Pulmonary artery endothelial cell (primary cell): ENCODE results near the gene STK39. TPM values are rescaled to one million over a fixed set of nuclear protein-coding genes. Genes with fewer than 3 reads are reported as not detected.
"Not testable (repeated sequence)": the region's sequence is repeated elsewhere in the genome, so short reads cannot be mapped to it uniquely, and the experiment has no call there.

Experiments used
- DNase-seq: peaks from one replicate; pipeline ENCODE4 v3.0.0-alpha.2; 2011; ENCODE audit warnings: low read depth, low spot score
- total RNA-seq: library from RNA; depleted of rRNA; stranded (reverse); fragments of >200 nt; gene quantifications from 2 replicates; pipeline ENCODE4 v1.2.3, GENCODE V29; 2014

STK39 gene
- total RNA-seq, 1 donor from 2014 or later: 5.1 TPM

DNA sequence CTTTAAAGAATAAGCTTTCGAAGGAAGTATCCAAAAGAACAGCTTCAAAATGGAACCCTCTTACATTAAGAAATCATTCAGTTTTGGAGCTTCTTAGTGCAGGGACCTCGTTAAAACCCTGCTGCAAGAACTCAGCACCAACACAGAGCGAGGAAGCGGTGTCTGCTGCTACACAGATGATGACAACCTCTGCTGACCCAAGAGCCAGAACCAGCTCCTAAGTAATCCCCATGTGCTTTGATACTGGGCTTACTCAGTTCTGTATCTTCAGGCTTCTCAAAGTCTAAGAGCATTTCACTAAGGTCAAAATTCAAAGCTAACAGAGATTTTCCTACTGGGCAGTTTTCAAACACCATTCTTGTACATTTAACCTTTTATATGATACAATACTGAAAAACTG is 194.6 kb downstream of the STK39 start:
- DNase-seq: no peak

DNA sequence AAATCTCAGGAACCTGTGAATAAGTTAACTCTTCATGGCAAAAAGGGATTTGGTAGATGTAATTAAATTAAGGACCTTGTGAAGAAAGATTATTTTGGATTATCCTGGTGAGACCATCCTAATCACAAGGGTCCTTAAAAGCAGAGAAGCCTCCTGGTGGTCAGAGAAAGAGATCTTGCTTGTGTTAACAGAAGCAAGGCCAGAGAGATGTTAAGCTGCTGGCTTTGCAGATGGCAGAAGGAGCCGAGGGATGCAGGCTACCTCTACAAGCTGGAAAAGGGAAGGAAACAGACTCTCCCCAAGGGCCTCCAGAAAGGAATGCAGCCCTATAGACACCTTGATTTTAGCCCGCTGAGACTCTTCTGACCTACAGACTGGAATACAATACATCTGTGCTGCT is 197.0 kb downstream of the STK39 start:
- DNase-seq: no peak

DNA sequence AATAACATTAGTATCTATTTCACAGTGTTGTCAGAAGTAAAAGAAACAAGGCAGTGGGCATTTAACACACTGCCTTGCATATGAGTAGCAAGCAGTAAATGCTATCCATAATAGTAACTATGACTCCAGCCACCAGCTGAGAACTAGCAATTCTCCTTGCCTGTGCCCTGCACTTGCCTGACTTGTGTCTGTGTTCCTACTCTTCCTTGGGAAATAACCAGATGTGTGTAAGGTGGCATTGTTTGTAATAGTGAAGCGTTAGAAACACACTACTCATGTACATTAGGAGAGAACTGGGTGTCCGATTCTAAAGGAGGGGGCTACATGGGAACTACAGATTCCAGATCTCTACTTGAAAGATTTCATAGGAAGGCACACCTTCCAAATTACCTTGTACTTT is 197.8 kb downstream of the STK39 start:
- no peak for DNase-seq

DNA sequence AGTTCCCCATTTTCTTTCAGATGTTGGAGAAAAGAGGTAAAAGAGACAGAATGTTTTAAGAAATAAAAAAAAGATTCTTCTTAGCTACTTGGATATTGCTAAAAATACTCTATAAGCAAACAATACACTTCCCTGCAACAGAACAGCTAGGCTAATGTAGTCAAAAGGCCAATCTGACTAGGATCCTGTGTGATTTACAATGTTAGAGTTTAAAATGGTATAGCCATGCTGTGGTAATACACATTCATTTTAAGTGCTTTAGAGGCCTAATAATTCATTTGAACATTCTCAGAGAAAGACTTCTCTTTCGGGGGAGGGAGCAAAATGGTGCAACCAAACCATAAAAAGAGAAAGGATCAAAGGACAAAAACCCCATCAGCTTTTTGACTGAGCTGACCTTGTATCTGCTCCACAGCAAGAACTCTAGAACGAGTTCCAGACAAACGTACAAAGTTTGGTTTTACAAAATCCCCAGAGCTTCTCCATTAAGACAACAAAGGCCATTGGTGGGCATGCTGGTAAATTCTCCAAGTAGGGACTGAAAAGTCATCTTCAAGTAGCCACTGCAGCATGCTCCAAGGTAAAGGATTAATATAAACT is 200.2 kb downstream of the STK39 start:
- DNase-seq: no peak

DNA sequence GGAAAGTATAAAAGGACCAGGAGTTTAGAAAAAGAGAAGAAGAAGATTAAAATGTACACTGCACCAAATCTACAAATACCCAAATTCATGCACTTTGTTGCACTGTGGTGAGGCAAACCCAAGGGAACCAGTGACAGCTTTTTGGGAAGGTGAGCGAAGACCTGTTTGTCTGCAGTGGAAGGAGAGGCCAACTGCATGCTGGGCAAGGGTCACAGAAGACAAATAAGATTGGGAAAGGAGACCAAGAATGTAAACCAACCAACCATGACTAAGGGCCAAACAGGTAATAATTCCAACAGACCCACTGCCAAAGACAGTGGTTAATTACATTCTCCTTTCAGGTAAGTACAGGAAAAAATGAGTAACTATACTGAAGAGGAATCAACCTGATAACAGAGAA is 202.8 kb downstream of the STK39 start:
- DNase-seq: no peak

DNA sequence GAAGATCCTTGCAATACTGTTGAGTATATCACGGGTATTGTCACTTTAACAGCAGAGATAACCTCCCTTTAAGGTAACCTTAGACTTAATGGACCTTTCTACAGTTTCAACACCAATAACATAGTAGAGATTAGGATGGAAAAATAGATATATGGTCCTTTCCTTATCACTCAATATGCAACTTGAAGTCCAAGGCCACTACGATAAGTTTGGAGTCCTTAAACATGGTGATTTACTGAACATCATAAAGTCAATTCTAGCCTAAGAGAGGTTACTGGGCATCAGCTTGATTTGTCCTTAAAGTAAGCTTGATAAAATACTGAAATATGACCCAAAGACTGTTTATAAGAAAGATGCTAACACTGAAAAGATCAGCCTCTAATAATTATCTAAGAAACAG is 203.2 kb downstream of the STK39 start:
- no peak for DNase-seq

DNA sequence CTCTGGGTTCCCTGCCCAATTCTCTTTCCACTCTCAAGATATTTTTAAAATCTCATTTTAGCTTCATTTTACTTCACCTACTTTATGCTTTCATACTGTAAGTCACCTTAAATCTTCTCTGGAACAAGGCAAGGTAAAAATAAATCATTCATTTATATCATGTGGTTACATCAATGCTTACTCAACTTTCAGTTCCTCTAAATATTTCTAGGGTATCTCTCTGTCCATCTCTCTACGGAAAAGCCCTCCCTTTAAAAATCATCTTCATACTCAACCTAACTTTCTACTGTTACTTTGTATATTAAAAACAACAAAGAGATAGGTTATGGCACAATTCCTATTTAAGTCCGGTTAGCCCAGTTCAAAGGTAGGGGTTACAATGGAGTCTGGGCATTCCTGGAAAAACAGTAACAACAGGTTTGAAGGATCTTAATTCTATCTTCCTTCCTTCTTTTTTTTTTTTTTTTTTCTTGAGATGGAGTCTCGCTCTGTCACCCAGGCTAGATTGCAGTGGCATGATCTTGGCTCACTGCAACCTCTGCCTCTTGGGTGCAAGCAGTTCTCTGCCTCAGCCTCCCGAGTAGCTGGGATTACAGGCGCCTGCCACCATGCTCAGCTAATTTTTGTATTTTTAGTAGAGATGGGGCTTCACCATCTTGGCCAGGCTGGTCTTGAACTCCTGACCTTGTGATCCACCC is 205.1 kb downstream of the STK39 start:
- not testable (repeated sequence) for DNase-seq

DNA sequence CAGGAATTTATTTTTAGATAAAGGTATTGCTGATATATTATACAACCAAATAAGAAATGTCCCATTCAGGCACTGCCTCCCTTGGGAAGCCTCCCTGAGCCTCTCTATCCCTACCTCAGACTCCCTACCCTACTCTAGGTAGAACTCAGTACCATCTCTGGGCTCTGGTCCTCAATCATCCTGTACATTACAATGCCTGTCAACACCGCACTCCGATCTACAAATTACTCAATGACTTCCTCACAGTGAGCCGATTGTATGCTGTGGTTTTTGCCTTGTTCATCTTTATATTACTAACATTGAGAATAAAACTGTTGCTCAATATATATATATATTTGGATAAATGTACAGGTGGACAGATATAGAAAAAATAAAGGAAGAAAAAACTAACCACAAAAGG is 207.5 kb downstream of the STK39 start:
- DNase-seq: no peak

DNA sequence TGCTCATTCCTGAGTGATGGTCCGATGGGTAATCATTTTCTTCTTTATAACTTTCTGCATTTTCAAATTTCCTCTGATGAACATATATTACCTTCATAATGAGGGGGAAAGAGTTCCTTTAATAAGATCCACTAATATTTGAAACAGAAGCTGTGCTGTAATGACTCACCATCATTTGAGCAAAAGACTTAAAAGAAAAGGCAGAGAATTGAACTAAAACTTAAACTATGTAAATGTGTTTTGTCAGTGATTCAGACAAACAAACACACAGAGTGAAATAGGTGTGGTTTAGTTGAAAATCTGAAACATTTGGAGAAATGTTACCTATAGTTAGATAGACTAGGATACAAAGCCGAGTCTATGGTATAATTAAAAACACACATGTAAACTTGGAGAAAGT is 209.6 kb downstream of the STK39 start:
- DNase-seq: no peak

DNA sequence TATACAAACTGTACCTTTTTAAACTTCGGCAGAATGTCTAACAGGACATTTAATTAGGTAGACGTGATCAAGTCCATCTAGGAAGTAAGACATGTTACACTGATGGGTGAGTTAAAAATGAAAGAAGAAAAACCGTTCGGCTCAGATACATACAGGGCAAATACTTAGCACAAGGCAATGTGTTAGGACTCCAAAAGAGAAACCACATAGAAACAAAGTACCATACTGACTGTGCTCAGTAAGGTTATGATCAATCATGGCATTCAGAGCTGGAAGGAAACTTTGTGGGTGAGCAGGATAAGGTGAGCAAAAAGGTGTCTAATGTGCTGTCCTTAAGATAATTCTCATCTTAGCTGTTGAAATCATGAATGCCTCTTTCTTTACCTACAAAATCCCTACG is 211.9 kb downstream of the STK39 start:
- no peak for DNase-seq

DNA sequence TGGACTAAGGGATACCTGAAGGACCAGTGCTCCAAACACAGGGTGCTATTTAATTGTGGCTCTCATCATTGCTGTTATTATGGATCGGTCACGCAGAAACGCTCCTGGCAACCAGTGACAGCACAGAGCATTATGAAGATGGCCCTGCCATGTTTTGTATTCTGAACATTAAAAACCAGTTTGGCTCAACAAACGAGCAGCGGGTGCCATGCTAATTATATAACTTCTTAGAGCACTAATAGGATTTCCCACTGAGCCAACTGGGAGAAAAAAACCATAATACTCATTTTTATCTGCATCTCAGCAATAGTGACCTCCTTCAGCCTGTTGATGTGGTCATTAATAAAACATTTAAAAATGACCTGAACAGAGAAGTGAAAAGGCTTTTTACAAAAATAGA is 212.8 kb downstream of the STK39 start:
- DNase-seq: no peak

DNA sequence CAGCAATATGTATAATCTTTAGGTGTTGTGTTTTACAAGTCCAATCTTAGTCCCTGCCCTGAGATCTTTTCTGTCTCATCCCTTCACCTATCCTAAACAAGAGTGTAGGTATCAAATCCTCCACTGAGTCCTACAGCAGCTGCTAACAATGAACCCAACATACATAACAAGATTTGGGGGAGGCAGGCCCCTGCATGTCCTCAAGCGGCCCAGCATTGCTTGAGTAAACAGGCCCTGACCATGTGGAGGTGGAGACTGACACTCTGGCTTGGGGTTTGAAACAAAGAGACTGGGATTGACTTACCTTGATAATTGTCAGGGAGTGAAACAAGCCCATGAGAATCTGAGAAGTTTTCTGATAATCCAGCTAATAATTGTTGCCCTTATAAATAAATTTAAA is 213.4 kb downstream of the STK39 start:
- no peak for DNase-seq

DNA sequence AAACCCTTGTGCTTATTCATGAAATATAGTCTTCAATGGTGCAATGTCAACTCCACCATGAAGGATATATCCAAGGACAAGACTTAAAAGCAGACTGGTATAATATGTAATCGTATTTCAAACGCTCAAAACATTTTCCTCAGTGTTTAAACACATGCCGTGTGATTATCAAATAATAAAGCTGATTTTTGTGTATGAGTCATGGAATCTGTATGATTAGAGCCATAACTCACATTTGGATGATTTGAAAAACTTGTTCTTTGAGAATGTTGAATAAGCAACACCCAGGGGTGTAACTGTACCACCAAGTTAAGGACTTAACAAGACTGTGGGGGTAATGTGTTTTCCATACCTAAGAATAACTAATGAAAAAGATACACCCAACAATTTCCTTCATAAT is 215.3 kb downstream of the STK39 start:
- no peak for DNase-seq

DNA sequence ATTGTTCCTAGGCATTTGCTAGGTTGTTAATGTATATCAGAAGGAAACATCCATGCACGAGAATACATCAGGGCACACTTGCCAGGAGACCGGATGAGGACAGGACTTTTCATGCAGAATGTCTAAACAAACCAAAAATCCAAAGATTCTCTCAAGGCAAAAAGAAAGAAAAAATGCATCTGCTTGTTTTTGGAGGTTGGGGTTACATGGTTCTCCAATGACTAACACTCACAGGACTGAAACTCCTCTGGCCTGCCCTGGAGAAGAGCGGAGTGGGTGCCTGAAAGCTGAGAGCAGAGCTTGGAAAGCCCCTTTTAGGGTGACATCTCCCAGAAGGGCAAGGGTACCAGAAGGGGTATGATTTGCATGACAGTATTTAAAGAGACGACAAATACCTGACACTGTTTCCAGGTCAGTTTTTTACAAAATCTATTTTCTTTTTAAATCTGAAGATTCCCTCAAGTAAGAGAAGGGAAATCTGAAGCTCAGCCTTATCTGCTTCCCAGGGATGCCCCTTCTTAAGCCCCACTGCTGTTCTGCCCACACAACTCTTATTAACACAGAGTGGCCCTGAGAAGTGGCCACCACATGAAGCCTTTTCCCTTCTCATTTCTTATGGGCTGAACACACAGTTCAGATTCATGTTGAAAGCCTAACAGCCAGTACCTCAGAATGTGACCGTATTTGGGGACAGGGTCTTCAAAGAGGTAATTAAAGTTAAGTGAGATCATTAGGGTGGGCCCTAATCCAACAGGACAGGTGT is 216.4 kb downstream of the STK39 start:
- DNase-seq: no peak

DNA sequence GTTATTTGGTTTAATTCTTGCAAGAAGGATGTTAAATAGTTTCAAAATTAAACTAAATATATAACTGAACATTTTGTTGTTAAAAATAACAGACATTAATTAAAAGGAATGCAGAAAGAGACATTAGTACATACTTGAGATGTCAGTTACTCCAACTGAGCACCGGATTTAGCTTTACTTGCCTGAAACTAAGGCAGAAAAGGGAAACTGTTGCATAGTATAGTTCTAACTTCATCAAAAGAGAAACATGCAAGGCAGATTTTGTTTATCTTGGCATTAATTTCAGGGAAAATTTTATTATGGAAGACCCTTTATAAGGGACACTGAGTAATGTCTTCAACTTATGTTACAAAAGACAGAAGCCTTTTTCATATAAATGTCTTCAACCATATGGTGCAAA is 218.3 kb downstream of the STK39 start:
- DNase-seq: no peak

DNA sequence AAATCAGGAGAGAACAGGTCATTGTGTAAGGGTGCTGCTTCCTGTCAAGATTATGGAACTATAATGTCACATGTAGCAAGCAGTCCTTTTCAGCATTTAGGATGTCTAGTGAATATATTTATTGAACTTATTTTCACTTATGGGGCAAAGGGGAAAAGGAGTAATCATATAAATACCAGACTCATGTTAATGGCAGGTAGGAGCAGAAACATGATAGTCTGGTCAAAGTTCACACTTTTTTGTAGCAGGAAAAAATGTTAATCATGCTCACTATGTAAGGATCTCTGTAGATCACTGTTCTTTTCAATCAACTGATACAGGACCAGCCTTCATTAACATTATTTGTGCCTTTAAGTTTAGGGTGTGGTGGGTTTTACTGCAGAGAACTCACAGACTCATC is 219.0 kb downstream of the STK39 start:
- DNase-seq: no peak

DNA sequence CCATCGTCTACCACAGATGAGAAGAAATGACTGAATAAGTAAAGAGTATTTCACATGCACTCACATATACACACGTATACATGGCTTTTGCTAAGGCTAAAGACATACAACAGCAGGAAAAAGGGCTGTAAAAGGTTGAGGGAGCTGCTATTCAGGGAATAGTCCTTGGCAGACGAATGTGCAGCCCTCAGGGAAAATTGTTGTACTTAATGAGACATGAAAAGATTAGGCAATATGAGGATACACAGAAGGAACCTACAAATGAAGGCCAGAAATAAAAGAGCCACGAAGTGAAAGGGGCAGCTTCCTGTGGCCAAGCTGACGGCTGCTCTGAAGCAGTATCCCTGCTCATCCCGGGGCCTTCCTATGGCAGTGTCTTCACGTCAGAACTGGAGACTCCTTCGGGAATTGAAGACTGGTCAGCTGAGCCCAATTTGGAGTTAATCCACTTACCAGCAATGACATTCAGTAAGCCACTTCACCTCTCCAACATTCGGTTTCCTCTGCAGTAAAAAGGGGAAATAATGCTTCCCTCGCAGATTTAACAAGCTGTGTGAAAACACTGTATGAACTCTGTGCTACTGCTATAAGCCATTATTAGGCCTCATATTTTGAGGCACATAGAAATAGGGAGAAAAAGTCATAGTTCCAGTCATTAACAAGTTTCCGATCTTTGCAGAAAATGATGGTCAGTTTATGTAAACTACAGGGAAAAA is 221.8 kb downstream of the STK39 start:
- DNase-seq: no peak

DNA sequence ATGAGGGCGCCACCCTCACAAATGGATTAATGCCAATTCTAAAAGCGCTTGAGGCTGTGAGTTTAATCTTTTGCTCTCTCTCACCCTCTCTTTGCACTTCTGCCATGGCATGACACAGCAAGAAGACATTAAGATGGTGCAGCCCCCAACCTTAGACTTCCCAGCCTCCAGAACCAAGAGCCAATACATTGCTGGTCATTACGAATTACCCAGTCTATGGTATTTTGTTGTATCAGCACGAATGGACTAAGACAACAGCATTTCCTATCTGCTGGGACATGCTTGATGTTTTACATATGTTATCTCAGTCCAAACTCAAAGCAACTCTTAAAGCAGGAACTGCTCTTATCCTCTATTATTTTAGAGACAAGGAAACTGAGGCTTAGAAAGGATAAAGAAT is 222.9 kb downstream of the STK39 start:
- no peak for DNase-seq

DNA sequence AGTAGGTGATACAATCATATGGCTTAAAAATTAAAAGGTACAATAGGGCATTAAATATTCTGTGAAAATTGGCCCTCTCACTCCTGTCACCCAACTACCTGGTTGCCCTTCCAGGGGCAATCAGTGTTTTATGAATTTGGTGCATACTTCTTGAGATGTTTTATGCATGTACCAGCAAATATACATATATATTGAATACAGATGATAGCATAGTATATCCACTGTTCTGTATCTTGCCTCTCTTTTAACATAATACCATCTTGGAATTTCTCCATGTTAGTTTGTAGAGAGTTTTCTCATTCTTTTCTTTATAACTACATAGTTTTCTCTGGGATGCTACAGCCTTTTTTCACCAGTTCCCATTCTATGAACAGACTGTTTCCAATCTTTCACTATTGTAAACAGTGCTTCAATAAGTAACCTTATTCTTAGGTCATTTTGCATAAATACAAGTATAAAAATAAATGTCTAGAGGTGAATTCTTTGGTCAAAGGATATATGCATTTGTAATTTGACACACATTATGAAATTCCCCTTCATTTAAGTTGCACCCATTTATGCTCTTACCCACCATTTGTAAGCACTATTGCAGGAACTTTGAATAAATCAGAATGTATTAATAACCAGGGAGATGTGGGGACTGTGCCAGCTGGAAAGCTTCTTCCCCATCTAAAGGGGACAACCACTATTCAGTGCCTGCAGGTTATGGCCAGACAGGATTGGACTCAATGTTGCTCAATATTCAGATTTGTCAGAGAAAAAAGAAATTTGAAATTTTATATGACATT is 225.4 kb downstream of the STK39 start:
- DNase-seq: no peak

DNA sequence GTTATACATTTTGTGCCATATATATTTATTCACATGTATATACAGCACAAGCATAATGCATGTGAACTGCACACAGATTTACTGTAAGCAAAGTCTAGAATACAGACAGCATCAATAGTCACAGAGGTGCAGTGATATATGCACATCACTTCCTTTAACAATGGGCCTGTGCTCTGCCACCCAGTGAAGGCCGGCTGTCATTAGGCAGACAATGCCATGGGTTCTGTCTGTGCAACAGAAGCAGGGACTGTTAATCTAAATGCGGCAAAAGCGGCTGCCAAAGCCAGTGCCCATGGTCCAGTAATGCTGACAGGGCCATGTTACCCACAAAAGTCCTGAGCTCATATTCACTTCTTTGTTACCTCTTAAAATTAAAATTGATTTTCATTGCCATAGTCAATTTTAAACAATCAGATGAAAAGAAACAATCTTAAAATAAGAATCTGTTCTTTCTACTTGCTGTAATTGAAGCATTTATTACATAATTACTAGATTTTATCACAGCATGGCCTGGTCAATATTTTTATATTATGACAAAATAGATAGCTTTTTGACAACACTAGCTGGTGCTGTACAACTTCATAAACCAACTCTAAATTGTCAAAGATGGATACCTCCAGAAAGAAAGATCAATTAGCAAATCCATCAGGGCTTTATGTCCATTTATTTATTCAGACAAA is 232.0 kb downstream of the STK39 start:
- no peak for DNase-seq

DNA sequence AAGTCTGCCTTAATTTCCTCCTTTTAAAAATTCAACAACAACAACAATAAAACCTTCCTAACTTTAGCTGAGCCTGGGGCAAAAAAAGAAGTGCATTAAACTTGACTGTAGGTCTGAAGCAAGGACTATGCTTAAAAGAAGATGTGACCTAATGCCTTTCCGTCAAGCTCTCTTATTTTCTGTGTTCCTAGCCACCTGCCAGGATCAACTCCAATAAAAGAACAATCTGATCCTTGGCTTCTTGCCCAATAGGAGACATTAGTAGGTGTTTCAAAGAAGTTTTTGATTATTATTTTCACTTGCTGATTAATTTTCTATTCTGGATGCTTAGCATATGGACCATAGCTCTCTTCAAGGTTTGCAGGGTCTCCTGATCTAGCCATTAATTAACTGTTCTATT is 237.5 kb downstream of the STK39 start:
- no peak for DNase-seq
